HG03342 (cell line): ENCODE results near the gene PANK4.
"Not testable (repeated sequence)": the region's sequence is repeated elsewhere in the genome, so short reads cannot be mapped to it uniquely, and the experiment has no call there.

ENCODE experiments used
- ATAC-seq: cut with Tn5 transposase; IDR thresholded peaks from one replicate; pipeline ENCODE4 v1.9.1; 2021; ENCODE audit warnings: mild to moderate bottlenecking, moderate library complexity; ENCODE audit not compliant: unreplicated experiment

Gene PANK4

DNA sequence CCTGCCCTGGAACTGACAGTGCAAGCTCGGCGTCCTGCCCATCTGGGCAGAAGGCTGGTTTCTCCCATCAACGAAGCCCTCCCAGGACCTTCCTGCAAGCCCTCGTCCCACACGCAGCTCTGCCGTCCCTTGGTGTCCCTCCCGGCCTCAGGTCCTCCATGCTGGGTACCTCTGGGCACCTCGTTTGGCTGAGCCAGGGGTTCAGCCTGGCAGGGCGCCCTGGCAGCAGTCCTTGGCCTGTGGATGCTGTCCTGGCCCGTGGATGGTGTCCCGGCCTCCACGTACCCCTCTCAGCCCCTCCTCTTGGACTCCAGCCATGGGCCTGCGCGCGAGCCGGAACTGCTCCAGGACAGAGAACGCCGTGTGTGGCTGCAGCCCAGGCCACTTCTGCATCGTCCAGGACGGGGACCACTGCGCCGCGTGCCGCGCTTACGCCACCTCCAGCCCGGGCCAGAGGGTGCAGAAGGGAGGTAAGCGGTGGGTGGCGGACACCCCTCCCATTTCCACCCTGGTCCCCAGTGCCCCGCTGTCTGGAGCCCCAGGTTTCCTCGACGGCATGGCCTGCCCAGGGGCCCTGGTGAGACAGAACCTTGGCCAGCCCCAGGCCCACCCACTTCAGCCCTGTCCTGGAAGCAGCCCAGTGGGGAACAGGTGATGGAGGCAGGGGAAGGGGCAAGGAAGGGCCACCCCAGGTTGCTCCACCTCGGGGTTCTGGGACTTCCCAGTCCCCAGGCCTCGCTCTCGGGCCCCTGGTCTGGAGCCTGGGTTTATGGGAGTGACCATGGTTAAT is 33.3 kb upstream of the PANK4 start:
- ATAC-seq = no peak

DNA sequence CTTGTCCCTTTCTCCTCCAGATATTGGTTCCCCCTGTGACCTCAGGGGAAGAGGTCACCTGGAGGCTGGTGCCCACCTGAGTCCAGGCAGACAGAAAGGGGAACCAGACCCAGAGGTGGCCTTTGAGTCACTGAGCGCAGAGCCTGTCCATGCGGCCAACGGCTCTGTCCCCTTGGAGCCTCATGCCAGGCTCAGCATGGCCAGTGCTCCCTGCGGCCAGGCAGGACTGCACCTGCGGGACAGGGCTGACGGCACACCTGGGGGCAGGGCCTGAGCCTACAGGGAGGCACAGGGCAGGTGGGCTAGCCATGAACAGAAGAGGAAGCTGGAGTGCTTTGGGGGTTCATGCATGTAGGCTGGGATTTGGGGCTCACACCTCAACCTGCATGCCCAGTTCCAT is 32.5 kb upstream of the PANK4 start:
- ATAC-seq = no peak

DNA sequence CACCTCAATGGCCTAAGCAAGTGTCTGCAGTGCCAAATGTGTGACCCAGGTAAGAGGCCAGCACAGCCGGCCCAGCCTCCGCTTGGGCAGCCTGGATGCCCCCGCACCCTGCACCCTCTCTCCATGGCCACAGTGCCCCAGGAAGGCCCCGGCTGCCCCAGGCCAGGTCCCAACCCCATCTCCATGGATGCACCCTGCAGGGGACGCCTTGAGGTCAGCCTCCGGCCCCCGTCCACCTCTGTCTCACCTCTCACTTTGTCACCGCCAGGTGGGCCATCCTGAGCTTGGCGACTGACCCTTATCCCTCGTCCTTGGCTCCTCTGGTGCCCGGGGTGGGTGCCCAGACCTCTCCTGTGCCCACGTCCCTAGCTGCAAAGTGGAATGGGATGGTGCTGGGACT is 32.0 kb upstream of the PANK4 start:
- no peak for ATAC-seq

DNA sequence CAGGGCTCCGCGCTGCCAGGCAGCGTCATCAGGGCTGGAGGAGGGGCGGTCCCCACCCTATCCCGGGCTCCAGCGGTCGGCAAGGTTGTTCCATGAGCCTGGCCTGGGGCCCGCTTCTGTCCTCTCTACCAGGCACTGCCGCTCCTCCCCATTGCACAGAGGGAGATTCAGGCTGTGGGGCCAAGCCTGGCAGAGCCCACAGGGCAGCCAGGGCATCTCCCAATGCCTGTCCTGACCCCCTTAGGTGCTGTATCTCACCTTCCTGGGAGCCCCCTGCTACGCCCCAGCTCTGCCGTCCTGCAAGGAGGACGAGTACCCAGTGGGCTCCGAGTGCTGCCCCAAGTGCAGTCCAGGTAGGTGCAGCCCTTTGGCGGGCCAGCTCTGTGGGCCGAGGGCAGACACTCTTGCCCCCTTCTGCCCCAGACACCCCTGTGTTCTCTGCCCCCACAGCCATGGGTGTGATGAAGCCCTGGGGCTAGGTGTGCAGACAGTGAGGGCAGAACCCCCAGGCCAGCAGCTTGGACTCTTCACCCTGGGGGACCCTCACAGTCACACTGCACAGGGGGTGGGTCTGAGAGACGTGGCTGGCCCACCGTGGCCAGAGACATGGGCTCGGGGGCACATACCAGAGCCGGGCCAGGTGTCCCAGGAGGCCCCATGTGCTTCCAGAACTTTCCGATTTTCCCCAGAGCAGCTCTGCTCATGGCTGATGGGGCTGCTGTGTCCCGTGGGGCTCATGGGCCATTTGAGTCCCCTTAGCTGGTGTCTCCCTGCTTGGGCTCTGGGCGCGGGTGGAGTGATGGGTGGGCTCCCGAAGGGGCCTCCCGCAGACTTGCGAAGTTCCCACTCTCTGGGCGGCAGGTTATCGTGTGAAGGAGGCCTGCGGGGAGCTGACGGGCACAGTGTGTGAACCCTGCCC is 31.3 kb upstream of the PANK4 start:
- no peak for ATAC-seq

DNA sequence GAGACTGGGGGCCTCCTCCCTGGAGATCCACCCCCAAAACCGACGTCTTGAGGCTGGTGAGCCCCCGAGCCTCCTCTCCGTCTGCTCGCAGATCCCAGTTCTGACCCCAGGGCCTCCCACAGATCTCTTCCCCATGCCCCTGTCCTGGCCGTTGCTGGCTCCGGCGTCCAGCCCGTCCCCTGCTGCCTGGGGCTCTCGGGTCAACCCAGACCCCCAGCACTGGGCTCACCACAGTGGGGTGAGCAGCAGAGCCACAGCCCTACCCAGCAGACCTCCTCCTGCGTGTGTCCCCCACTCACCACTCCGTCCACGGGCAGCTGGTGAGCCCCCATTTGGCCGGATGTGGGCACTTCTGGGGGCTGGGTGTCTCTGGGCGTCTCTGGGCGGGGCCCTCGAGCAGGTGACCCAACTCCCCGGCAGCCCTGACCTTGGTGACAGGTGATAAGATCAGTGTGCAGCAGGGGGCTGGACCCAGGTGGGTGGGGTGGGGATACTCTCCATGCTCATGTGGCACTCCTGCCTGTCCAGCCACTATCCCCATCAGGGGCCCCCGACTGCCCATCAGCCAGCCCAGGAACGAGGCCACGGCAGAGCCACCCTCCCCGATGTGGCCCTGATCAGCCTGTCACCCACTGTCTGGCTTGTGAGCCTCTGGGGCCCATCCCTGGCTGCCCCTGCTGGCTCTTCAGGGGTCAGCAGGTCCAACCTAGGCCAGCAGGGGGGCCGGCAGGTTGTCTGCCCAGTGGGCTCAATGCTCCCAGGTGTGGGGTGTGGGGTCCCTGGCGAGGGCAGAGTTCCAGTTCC is 30.5 kb upstream of the PANK4 start:
- ATAC-seq = peak; percentile 14

DNA sequence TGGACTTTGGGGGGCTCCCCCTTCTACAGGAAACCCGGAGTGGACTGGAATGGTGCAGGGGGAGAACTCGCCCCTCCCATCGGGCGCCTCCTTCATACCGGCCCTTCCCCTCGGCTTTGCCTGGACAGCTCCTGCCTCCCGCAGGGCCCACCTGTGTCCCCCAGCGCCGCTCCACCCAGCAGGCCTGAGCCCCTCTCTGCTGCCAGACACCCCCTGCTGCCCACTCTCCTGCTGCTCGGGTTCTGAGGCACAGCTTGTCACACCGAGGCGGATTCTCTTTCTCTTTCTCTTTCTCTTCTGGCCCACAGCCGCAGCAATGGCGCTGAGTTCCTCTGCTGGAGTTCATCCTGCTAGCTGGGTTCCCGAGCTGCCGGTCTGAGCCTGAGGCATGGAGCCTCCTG is 29.9 kb upstream of the PANK4 start, which contains the start of gene TNFRSF14:
TNFRSF14 (plus strand) TSS at position 95 of the 401 bp plus-strand sequence; CDS start at position 389, 294 bp downstream.
- peak; percentile 47 for ATAC-seq

DNA sequence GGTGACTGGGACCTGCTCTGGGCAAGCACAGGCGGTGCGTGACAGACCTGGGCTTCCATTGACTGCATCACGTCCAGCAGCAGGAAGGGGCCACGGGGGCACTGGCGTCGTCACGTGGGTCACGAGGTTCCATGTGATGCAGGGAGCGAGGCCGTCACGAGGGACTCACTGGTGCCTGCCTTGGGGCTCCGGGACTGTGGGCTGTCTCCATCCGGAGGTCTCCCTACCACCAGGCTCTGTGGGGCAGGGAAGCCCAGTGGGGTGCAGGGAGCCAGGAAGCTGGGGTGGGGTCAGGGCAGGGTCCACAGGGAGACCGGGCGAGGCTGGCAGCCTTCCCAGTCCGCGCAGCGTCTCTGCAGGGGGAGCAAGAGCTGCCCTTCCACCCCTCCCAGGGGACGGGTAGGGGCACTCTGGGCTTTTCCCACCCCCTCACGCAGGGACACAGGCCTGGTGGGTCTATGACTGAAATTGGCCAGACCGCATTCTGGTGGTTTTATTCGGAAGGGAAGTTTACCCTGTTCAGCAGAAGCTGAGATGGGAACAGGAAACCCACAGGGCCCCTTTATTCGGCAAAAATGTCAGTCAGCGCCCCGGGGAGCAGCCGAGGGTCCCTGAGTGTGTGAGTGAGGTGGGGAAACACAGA is 29.4 kb upstream of the PANK4 start:
- ATAC-seq = peak; percentile 30

DNA sequence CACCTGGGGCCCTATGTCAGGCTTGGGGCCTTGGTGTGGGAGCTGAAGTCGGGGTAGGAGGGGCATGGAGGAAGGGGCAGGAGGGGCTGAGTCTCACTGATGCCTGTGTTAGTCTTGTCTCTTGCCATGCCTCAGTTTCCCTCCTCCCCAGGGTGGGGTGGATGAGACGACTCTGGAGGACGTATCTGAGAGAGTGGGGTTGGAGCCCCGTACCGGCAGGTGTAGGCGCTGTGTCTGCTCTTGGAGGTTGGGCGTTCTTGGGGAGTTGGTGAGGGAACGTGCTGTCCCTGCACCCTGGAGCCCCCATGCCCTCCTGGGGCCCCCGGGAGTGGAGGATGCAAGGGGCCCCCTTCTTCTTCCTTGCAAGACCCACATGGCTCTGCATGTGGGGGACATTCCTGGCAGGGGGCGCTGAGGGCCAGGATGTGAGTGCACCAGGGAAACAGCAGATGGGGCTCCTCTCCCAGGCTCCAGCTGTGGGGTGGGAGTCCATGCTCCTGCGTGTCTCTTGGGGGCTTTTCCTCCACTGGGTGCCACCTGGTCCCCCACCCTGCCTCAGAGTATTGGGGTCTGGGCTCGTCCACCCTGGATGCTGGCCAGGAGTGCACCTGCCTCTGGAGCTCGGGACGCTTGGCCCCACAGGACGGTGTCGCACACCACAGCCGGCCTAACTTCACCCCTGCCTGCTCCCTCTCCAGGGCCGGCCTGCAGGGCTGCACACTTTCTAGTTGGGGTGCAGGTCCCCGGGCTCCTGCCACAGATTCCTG is 28.4 kb upstream of the PANK4 start:
- ATAC-seq = no peak

DNA sequence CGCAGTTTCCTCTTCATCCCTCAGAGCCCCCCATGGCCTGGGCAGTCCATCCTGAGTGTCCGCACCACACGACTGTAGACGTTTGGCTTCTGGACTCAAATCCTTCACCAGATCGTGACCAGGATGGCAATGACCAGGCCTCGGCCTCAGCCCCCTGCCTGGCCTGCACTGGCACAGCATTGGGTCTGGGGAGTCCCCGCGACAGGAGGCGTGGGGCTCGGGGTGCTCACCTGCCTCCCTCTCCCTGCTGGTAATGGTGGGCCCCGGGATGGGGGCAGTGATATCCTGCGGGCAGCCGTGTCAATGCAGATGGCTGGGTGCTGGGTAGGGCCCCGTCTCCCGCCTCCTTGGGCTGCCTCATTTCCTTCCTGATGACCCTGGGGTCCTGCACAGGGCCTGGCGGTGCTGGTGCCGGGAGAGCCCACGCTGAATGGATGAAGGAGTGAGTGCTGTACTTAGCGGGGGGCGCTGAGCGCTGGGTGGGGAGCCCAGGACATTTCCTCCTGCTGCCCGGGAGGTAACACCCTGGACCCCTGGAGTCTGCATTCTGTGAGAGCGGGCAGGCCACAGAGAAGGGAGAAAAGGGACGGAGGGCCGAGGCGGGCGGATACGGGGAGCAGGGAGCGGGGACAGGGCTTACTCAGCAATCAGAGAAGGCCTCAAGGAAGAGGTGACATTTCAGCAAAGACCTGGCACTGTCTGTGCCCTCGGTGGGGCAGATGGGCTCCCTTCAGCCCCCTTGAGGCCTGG is 27.6 kb upstream of the PANK4 start:
- no peak for ATAC-seq

DNA sequence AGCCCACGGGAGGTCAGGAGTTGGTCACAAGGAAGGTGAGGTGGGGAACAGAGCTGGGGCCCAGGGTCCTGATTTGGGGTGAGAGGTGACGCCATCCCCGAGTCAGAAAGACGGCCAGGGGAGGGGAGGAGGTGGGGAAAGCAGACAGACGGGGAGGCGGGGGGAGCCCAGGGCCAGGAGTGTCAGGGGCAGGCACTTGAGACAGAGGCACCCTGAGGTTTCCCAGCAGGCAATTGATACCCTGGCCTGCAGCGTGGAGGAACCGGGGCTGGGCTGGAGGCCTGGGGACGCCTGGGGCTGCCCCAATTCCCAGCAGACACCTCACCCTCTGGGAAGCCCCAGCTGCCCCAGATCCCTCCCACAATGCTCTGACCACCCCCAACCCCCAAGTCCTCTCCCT is 26.7 kb upstream of the PANK4 start:
- ATAC-seq = not testable (repeated sequence)

DNA sequence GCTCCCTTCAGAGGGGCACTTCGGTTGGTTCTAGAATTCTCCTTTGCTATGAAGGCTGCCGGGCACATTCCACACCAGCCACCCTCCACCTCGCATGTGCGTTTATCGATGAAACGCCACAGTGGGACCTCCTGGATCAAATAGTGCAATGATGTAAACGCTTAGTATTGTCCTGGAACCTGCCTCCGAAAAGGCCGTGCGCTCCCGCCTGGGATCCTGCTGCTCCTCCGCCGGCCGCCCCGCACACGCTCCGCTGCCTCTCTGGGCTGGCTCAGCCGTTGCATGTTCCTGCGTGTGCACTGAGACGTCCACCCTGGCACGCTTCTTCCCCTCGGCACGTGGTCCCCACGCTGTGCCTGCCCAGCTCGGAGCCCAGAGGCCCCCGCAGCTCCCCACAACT is 25.8 kb upstream of the PANK4 start:
- ATAC-seq = no peak

DNA sequence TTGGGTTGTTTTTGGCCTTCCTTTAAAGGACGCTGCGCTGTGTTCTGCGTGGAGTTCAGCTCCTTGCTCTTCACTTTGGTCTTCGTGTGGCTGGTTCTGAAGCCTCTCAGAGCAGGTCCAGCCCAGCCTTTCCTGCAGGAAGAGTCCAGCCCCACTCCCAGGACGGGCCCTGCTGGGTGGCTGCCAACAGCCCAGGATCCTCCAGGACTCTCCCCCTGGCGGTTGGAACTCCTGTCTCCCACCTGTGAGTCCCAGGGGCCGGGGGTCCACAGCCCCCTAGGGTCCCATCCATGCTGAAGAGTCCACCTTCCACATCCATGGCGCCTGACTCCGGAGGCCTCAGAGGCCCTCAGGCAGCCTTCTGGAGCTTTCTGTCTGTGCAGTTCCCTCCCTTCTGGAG is 25.1 kb upstream of the PANK4 start:
- ATAC-seq = not testable (repeated sequence)

DNA sequence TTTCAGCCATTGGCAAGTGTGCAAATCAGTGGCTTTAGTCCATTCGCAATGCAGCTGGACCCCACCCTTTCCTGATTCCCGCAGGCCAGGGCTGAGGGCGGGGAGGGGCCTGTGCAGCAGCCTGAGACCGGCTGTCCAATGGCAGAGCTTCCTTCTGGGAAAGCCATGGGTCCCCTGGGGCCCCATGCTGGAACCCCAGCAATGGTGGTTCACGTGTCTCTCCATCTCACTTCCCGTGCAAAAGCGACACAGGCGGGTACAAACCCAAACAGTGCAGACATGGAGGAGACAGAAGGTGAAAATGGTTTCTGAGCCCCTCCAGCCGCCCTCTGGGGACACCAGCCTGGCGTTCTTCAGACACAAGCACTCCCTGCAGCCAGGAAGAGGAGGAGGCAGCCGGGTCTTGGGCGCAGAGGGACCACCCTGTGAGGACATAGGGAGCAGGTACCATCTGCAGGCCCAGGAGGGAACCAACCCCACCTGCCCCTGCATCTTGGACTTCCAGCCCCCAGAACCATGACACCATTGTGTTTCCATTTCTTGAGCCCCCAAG is 24.0 kb upstream of the PANK4 start:
- not testable (repeated sequence) for ATAC-seq

DNA sequence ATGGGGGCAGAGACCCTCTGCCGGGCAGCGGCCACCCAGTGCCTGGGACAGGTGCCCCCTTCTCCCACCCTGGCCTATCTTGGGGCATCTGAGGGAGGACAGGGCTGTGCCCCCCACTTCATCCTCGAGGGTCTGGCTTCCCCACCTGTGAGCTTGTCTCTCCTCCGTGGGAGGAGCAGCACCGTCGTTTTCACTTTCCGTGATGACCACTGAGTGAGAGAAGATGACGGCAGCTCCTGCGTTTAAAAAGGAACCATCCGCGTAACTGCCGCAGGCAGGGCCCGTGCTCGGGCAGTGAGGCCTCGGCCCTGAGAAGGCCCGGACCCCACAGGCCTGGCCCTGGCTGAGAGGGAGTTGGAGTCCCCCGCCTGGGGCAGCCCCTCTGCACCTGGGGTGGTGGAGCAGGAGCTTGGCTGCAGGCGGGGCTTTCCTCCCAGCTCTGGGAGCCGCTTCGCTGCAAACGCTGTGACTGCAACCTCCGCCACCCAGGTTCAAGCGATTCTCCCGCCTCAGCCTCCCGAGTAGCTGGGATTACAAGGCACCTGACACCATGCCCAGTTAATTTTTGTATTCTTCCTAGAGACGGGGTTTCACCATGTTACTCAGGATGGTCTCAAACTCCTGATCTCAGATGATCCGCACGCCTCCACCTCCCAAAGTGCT is 23.1 kb upstream of the PANK4 start:
- ATAC-seq = not testable (repeated sequence)

DNA sequence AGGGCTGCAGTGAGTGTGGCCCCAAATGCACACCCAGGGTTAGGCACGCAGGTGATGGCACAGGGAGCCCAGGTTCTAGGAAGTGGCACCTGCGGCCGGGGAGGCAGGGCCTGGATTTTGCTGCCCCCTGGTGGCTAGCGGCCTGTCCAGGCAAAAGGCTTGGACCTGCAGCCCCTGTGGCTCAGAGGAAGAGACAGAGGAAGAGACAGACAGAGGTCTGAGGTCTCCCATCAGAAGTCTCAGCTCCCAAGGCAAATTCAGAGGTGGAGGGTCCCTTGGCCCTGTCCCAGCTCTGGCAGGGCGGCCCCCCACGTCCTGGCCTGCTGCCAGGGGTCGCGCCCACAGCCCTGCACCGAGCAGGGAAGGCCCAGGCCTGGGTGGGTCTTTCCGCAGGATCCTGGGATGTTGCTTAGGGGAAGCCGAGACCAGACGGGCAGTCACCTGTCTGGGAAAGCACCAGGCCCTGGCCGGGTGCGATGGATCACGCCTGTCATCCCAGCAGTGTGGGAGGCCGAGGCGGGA is 21.7 kb upstream of the PANK4 start:
- no peak for ATAC-seq

DNA sequence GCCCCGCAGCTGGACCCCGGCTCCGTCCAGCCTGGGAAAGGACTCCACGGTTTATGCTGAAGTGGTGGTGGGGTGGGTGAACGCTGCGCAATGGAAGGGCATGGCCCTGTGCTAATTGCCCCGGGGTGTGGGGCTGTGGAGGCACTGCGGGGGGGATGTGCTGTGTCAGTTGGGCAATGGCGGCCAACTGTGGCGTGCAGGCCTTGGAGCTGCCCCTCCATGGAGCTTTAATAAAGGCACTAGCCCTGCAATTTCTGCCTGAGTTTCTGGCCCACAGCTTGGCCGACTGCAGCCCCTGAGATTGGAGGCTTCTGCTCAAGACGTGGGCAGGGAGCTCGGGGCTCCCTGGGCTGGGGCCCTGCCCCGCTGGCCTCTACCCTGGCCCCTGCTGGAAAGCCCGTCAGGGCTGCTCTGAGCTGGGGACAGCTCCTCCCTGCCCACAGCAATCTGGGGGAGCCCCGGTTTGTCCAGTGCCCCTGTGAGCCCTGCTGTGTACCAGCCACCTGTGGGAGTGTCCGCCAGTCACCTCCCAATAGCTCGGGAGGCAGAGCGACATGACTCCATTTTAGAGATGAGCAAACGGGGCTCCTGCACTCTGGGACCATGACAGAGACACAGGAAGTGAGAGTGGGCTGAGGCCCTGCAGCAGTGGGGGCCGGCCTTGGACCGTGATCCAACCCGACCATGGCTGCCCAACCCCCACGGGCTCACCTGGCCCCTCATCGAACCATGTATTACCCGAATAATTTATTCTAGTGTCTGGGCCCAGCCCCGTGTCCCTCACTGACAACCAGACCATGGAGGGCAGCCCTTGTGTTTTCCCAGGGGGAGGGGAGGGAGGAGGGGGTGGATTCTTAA is 21.0 kb upstream of the PANK4 start:
- no peak for ATAC-seq
